Esophagus muscularis mucosa (tissue), 4 donors: ENCODE measurements around the gene ZFYVE28.

Source experiments
- EP300 ChIP-seq: sonication (generic); formaldehyde crosslinking; IDR thresholded peaks from one replicate; pipeline ENCODE4 v1.6.1; 2017; ENCODE audit warnings: antibody characterized with exemption
- POLR2A ChIP-seq: fragments of 450-650 bp; IDR thresholded peaks from one replicate; pipeline ENCODE4 v1.6.1; 2017; ENCODE audit warnings: antibody characterized with exemption, moderate library complexity, mild to moderate bottlenecking, low read depth
- POLR2AphosphoS5 ChIP-seq, 2 donors: sonication (generic); formaldehyde crosslinking; IDR thresholded peaks; one replicate each; pipeline ENCODE4 v1.6.1; 2017; ENCODE audit warnings: antibody characterized with exemption in 2 of 2
- TF ChIP-seq, protein P1 (sequence below), 3 experiments: fragments of 200-600 bp in 2 of 3; fragments of 450-650 bp in 1 of 3; sonication (generic) in 2 of 3; IDR thresholded peaks; one replicate each; pipeline ENCODE4 v1.5.1; 2017 to 2019; ENCODE audit warnings: antibody characterized with exemption in 3 of 3, mild to moderate bottlenecking in 2 of 3, moderate library complexity in 1 of 3

- TF ChIP-seq, protein P1, sequence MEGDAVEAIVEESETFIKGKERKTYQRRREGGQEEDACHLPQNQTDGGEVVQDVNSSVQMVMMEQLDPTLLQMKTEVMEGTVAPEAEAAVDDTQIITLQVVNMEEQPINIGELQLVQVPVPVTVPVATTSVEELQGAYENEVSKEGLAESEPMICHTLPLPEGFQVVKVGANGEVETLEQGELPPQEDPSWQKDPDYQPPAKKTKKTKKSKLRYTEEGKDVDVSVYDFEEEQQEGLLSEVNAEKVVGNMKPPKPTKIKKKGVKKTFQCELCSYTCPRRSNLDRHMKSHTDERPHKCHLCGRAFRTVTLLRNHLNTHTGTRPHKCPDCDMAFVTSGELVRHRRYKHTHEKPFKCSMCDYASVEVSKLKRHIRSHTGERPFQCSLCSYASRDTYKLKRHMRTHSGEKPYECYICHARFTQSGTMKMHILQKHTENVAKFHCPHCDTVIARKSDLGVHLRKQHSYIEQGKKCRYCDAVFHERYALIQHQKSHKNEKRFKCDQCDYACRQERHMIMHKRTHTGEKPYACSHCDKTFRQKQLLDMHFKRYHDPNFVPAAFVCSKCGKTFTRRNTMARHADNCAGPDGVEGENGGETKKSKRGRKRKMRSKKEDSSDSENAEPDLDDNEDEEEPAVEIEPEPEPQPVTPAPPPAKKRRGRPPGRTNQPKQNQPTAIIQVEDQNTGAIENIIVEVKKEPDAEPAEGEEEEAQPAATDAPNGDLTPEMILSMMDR (IDR thresholded peaks at IDR 0.05): no peak
- TF ChIP-seq POLR2A (no peak), POLR2AphosphoS5 (IDR thresholded peaks at IDR 0.05) (no peak), EP300 (no peak)
Measured at GRCh38 chr4:2322227-2322626, 96.2 kb downstream of the ZFYVE28 start.
